K562 (cell line): ENCODE measurements around the gene MYADML2. TPM values are rescaled to one million over a fixed set of nuclear protein-coding genes. Genes with fewer than 3 reads are reported as not detected.
A peak's percentile ranks its signal among the peaks of the same experiment; 100 is the strongest.

Experiments used
- CREM ChIP-seq: IDR thresholded peaks from 2 replicates; pipeline ENCODE4 v1.6.1; 2014; ENCODE audit warnings: antibody characterized with exemption, low read depth
- FIP1L1 ChIP-seq: fragments of 200-400 bp; formaldehyde crosslinking; IDR thresholded peaks from 2 replicates; pipeline ENCODE4 v1.6.1; 2018; ENCODE audit warnings: mild to moderate bottlenecking, low read depth, low read length; ENCODE audit not compliant: poor library complexity, severe bottlenecking
- HDAC1 ChIP-seq, 2 experiments: fragments of 450-650 bp; IDR thresholded peaks; 2 replicates each; pipeline ENCODE4 v1.6.1; 2016 to 2017; ENCODE audit warnings: inconsistent platforms in 1 of 2, mild to moderate bottlenecking in 1 of 2, moderate library complexity in 1 of 2
- HDAC3 ChIP-seq: fragments of 450-650 bp; IDR thresholded peaks from 2 replicates; pipeline ENCODE4 v1.6.1; 2018; ENCODE audit warnings: borderline replicate concordance, mild to moderate bottlenecking, moderate library complexity; ENCODE audit not compliant: partially characterized antibody
- HNRNPK ChIP-seq: fragments of 200-400 bp; formaldehyde crosslinking; IDR thresholded peaks from one replicate; pipeline ENCODE4 v1.6.1; 2018; ENCODE audit warnings: mild to moderate bottlenecking, low read depth, low read length; ENCODE audit not compliant: poor library complexity, severe bottlenecking
- KAT2B ChIP-seq: IDR thresholded peaks from one replicate; pipeline ENCODE4 v1.6.1; 2012; ENCODE audit warnings: low read depth, mild to moderate bottlenecking, control low read depth, inconsistent platforms, low read length, moderate library complexity
- KDM1A ChIP-seq, 2 experiments: fragments of 450-650 bp; IDR thresholded peaks; 2 replicates each; pipeline ENCODE4 v1.6.1; 2016; ENCODE audit warnings: mild to moderate bottlenecking in 2 of 2
- NR2C1 ChIP-seq, 2 experiments: fragments of 450-650 bp; IDR thresholded peaks; 2 replicates each; pipeline ENCODE4 v1.6.1; 2017; ENCODE audit warnings: mild to moderate bottlenecking in 2 of 2, antibody characterized with exemption in 1 of 2, inconsistent platforms in 1 of 2, missing compliant biosample characterization in 1 of 2, missing genetic modification characterization in 1 of 2
- PHB2 ChIP-seq: fragments of 450-650 bp; IDR thresholded peaks from 2 replicates; pipeline ENCODE4 v1.6.1; 2017; ENCODE audit warnings: low read depth
- RCOR1 ChIP-seq, 2 experiments: IDR thresholded peaks; 2 replicates each; pipeline ENCODE4 v1.6.1; 2012; ENCODE audit warnings: low read depth in 2 of 2, low read length in 2 of 2, borderline replicate concordance in 1 of 2, improper control_type of control experiment in 1 of 2
- SMAD2 ChIP-seq: fragments of 150-350 bp; IDR thresholded peaks from 2 replicates; pipeline ENCODE4 v1.6.1; 2014; ENCODE audit warnings: low read depth, mild to moderate bottlenecking, low read length
- SREBF2 ChIP-seq: sonication (generic); formaldehyde crosslinking; IDR thresholded peaks from 2 replicates; pipeline ENCODE4 v1.4.0; 2020; ENCODE audit warnings: mild to moderate bottlenecking, missing genetic modification reagents
- SRSF3 ChIP-seq: fragments of 200-400 bp; formaldehyde crosslinking; IDR thresholded peaks from 2 replicates; pipeline ENCODE4 v1.6.1; 2016; ENCODE audit warnings: mild to moderate bottlenecking, low read length, moderate library complexity; ENCODE audit not compliant: insufficient read depth
- TEAD4 ChIP-seq, 2 experiments: sonication (generic) in 1 of 2; formaldehyde crosslinking in 1 of 2; IDR thresholded peaks; 2 replicates each; pipeline versions ENCODE4 v1.6.1 to v1.8.0; 2012 to 2022; ENCODE audit warnings: borderline replicate concordance in 1 of 2, inconsistent platforms in 1 of 2, low read length in 1 of 2, mild to moderate bottlenecking in 1 of 2, missing genetic modification reagents in 1 of 2
- YY1 ChIP-seq, 3 experiments: IDR thresholded peaks; 2 replicates each; pipeline ENCODE4 v1.6.1; 2011; ENCODE audit warnings: low read length in 2 of 3, mild to moderate bottlenecking in 2 of 3, moderate library complexity in 2 of 3, borderline replicate concordance in 1 of 3, control low read depth in 1 of 3, low read depth in 1 of 3; ENCODE audit not compliant: insufficient read depth in 3 of 3, insufficient replicate concordance in 2 of 3, control insufficient read depth in 1 of 3, insufficient read length in 1 of 3; ENCODE audit errors: extremely low read depth in 1 of 3
- ZNF124 ChIP-seq: sonication (generic); formaldehyde crosslinking; IDR thresholded peaks from 2 replicates; pipeline ENCODE4 v1.8.1; 2022; ENCODE audit warnings: missing genetic modification reagents
- ZNF274 ChIP-seq: IDR thresholded peaks from 2 replicates; pipeline ENCODE4 v1.6.1; 2011; ENCODE audit warnings: low read depth, mild to moderate bottlenecking, low read length, moderate library complexity, borderline replicate concordance
- ZNF316 ChIP-seq: fragments of 450-650 bp; IDR thresholded peaks from 2 replicates; pipeline ENCODE4 v1.6.1; 2016
- ZNF57 ChIP-seq: fragments of 450-650 bp; formaldehyde crosslinking; IDR thresholded peaks from 2 replicates; pipeline ENCODE4 v1.4.0; 2020; ENCODE audit warnings: mild to moderate bottlenecking, moderate library complexity
- ZNF584 ChIP-seq: fragments of 200-800 bp; sonication (Bioruptor generic); IDR thresholded peaks from 2 replicates; pipeline ENCODE4 v1.6.1; 2016; ENCODE audit warnings: low read depth, mild to moderate bottlenecking, missing genetic modification characterization, missing compliant biosample characterization
- polyA plus RNA-seq, 8 experiments: library from polyadenylated mRNA; depleted of rRNA in 4 of 8; stranded (reverse) in 5 of 8; unstranded in 3 of 8; fragments of >200 nt; fragmentation: Nextera tagmentation in 2 of 8; fragmentation: Illumina TruSeq in 1 of 8; extraction: Ambion mirVana in 2 of 8; extraction: Trizol in 1 of 8; gene quantifications; 2 replicates each; pipeline versions ENCODE4 v1.2.1 to v1.2.3, GENCODE V29; 2011 to 2014; ENCODE audit warnings: inconsistent platforms in 1 of 8, missing spikeins in 1 of 8
- total RNA-seq, 7 experiments: library from RNA; depleted of rRNA in 6 of 7; stranded (reverse); fragments of >200 nt in 6 of 7; fragmentation: Illumina TruSeq in 2 of 7; extraction: Trizol in 2 of 7; gene quantifications; 2 replicates each; pipeline versions ENCODE4 v1.2.1 to v1.2.3, GENCODE V29; 2011 to 2021; ENCODE audit warnings: low replicate concordance in 1 of 7
- TF ChIP-seq, protein P1 (sequence below): fragments of 250-450 bp; sonication (Bioruptor Pico); IDR thresholded peaks from 2 replicates; pipeline ENCODE4 v1.8.0; 2022; ENCODE audit warnings: moderate library complexity, mild to moderate bottlenecking, inconsistent platforms
- TF ChIP-seq, protein P2 (sequence below): fragments of 450-650 bp; IDR thresholded peaks from 2 replicates; pipeline ENCODE4 v1.6.1; 2017; ENCODE audit warnings: antibody characterized with exemption
- TF ChIP-seq, protein P3 (sequence below): fragments of 250-450 bp; sonication (Bioruptor Pico); IDR thresholded peaks from 2 replicates; pipeline ENCODE4 v1.9.0; 2021; ENCODE audit warnings: mild to moderate bottlenecking
- TF ChIP-seq, protein P4 (sequence below): fragments of 250-450 bp; sonication (Bioruptor Pico); IDR thresholded peaks from 2 replicates; pipeline ENCODE4 v1.8.0; 2021; ENCODE audit warnings: mild to moderate bottlenecking, moderate library complexity

The MYADML2 gene
- total and polyA plus RNA-seq, 9 of the 15 experiments (the other 6 are each of a cell fraction or from before 2014, with no cell fraction given): not detected

DNA sequence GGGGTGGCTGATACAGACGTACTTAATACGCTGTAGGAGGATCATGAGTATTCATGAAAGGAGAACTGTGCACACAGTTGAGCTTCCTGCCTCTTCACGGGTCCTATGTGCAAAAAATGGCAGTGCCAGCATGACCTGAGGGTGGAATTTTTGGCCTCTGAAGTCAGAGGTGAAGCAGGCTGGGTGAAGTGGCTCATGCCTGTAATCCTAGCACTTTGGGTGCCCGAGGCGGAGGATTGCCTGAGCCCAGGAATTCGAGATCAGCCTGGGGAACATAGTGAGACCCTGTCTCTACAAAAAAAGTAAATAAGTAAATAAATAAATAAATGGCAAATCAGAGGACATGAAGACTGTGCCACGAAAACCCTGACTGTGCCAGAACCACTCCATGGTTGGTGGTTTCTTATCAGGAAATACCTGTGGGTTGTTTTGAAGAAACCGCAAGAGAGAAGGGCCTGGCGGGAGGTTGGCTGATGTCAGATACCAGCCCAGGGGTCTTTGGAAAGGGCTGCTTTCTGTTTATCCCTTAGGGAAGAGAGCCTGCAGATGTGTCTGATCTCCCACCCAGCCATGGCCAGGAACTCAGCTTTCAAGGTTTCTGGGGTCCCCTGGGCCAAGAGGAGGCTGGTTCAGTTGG lies 33.8 kb upstream of the MYADML2 start (continued):
- TF ChIP-seq KDM1A (IDR thresholded peaks at IDR 0.05): peak; percentile 41 to 42; a peak in 1 of 4 replicates
- no peak for TF ChIP-seq ZNF316
- TF ChIP-seq HDAC3: no peak
- TF ChIP-seq YY1 (IDR thresholded peaks at IDR 0.05; ENCODE audit: borderline replicate concordance in 1 of 3, control insufficient read depth in 1 of 3, extremely low read depth in 1 of 3, insufficient read depth in 3 of 3, insufficient read length in 1 of 3, insufficient replicate concordance in 2 of 3, low read depth in 1 of 3, low read length in 2 of 3): no peak
- TF ChIP-seq RCOR1 (IDR thresholded peaks at IDR 0.05; ENCODE audit: borderline replicate concordance in 1 of 2, low read depth in 2 of 2, low read length in 2 of 2): peak in 1 of 2 experiments; percentile 49; a peak in 1 of 4 replicates
- TF ChIP-seq SMAD2: no peak
- TF ChIP-seq SREBF2 (CRISPR knock-in tag): no peak
- TF ChIP-seq ZNF57 (CRISPR knock-in tag): no peak
- TF ChIP-seq, protein P1, sequence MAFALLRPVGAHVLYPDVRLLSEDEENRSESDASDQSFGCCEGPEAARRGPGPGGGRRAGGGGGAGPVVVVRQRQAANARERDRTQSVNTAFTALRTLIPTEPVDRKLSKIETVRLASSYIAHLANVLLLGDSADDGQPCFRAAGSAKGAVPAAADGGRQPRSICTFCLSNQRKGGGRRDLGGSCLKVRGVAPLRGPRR (CRISPR knock-in tag): no peak
- no peak for TF ChIP-seq CREM
- TF ChIP-seq, protein P2, sequence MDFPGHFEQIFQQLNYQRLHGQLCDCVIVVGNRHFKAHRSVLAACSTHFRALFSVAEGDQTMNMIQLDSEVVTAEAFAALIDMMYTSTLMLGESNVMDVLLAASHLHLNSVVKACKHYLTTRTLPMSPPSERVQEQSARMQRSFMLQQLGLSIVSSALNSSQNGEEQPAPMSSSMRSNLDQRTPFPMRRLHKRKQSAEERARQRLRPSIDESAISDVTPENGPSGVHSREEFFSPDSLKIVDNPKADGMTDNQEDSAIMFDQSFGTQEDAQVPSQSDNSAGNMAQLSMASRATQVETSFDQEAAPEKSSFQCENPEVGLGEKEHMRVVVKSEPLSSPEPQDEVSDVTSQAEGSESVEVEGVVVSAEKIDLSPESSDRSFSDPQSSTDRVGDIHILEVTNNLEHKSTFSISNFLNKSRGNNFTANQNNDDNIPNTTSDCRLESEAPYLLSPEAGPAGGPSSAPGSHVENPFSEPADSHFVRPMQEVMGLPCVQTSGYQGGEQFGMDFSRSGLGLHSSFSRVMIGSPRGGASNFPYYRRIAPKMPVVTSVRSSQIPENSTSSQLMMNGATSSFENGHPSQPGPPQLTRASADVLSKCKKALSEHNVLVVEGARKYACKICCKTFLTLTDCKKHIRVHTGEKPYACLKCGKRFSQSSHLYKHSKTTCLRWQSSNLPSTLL: no peak
- TF ChIP-seq TEAD4 (IDR thresholded peaks at IDR 0.05; ENCODE audit: low read length): peak; percentile 81
- no peak for TF ChIP-seq TEAD4 (CRISPR knock-in tag; IDR thresholded peaks at IDR 0.05; ENCODE audit: borderline replicate concordance)
- TF ChIP-seq ZNF274: no peak
- no peak for TF ChIP-seq HNRNPK
- TF ChIP-seq HDAC1 (IDR thresholded peaks at IDR 0.05): no peak
- TF ChIP-seq PHB2: no peak
- TF ChIP-seq SRSF3: no peak
- no peak for TF ChIP-seq KAT2B
- TF ChIP-seq, protein P3, sequence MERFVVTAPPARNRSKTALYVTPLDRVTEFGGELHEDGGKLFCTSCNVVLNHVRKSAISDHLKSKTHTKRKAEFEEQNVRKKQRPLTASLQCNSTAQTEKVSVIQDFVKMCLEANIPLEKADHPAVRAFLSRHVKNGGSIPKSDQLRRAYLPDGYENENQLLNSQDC (CRISPR knock-in tag): no peak
- no peak for TF ChIP-seq ZNF124 (CRISPR knock-in tag)
- no peak for TF ChIP-seq NR2C1 (IDR thresholded peaks at IDR 0.05)
- no peak for TF ChIP-seq NR2C1 (tag; IDR thresholded peaks at IDR 0.05)
- TF ChIP-seq, protein P4, sequence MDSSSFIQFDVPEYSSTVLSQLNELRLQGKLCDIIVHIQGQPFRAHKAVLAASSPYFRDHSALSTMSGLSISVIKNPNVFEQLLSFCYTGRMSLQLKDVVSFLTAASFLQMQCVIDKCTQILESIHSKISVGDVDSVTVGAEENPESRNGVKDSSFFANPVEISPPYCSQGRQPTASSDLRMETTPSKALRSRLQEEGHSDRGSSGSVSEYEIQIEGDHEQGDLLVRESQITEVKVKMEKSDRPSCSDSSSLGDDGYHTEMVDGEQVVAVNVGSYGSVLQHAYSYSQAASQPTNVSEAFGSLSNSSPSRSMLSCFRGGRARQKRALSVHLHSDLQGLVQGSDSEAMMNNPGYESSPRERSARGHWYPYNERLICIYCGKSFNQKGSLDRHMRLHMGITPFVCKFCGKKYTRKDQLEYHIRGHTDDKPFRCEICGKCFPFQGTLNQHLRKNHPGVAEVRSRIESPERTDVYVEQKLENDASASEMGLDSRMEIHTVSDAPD (CRISPR knock-in tag): no peak
- no peak for TF ChIP-seq FIP1L1
- no peak for TF ChIP-seq ZNF584
